ENCODE results near the gene PIWIL4.

DNA sequence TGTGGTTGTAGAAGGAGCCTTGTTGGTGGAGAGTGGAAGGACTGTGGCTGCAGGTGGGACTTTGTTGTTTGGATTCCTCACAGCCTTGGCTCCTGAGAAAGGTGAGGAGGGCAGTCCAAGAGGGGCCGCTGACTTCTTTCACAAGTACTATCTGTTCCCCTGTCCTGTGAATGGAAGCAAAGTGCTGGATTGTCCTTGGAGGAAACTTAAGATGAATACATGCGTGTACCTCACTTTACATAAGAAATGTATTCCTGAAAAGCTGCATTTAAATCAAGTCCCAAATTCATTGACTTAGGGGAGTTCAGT, 21.1 kb upstream of the PIWIL4 start:
- TF ChIP-seq, protein P1, sequence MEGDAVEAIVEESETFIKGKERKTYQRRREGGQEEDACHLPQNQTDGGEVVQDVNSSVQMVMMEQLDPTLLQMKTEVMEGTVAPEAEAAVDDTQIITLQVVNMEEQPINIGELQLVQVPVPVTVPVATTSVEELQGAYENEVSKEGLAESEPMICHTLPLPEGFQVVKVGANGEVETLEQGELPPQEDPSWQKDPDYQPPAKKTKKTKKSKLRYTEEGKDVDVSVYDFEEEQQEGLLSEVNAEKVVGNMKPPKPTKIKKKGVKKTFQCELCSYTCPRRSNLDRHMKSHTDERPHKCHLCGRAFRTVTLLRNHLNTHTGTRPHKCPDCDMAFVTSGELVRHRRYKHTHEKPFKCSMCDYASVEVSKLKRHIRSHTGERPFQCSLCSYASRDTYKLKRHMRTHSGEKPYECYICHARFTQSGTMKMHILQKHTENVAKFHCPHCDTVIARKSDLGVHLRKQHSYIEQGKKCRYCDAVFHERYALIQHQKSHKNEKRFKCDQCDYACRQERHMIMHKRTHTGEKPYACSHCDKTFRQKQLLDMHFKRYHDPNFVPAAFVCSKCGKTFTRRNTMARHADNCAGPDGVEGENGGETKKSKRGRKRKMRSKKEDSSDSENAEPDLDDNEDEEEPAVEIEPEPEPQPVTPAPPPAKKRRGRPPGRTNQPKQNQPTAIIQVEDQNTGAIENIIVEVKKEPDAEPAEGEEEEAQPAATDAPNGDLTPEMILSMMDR (tag by site-specific recombination; IDR thresholded peaks at IDR 0.05), result no peak
- TF ChIP-seq ZNF548 (tag by site-specific recombination; IDR thresholded peaks at IDR 0.05) (no peak), ZNF24 (tag by site-specific recombination; IDR thresholded peaks at IDR 0.05) (no peak)
